Measurements from ENCODE around the gene TJP2.

The TJP2 gene

GRCh38 chr9:69279733-69280132 is 105.7 kb downstream of the TJP2 start:
- TF ChIP-seq CTCF (conservative IDR thresholded peaks at IDR 0.05): no peak

GRCh38 chr9:69283003-69283402 is 108.9 kb downstream of the TJP2 start:
- no peak for TF ChIP-seq CTCF (conservative IDR thresholded peaks at IDR 0.05)
- no peak overlapping the region for H3K27ac ChIP-seq

More at GRCh38 chr9:69279733-69280132, 105.7 kb downstream of the TJP2 start:
- no peak overlapping the region for H3K27ac ChIP-seq

- no peak for TF ChIP-seq CTCF (conservative IDR thresholded peaks at IDR 0.05)
Observed at GRCh38 chr9:69292078-69292477, 118.0 kb downstream of the TJP2 start.

GRCh38 chr9:69293156-69293555 is 119.1 kb downstream of the TJP2 start:
- TF ChIP-seq CTCF (conservative IDR thresholded peaks at IDR 0.05): no peak
- no peak overlapping the region for H3K27ac ChIP-seq

More at GRCh38 chr9:69292078-69292477, 118.0 kb downstream of the TJP2 start:
- no peak overlapping the region for H3K27ac ChIP-seq

- H3K27ac ChIP-seq: no peak overlapping the region
- TF ChIP-seq CTCF (conservative IDR thresholded peaks at IDR 0.05): no peak
Observed at GRCh38 chr9:69295872-69296552, 121.9 kb downstream of the TJP2 start.

GRCh38 chr9:69297300-69297980 is 123.4 kb downstream of the TJP2 start:
- TF ChIP-seq CTCF (conservative IDR thresholded peaks at IDR 0.05): no peak

GRCh38 chr9:69299315-69299714 is 125.2 kb downstream of the TJP2 start:
- no peak for TF ChIP-seq CTCF (conservative IDR thresholded peaks at IDR 0.05)
- no peak overlapping the region for H3K27ac ChIP-seq

More at GRCh38 chr9:69297300-69297980, 123.4 kb downstream of the TJP2 start:
- H3K27ac ChIP-seq: no peak overlapping the region

All from VCaP (cell line).